Activated CD4-positive, alpha-beta T cell treated with anti-CD3 and anti-CD28 coated beads for 4 hours (primary cell): ENCODE results near the gene CASP4.
"Not testable (repeated sequence)": the region's sequence is repeated elsewhere in the genome, so short reads cannot be mapped to it uniquely, and the experiment has no call there.

Source experiments
- DNase-seq, 2 donors: peaks; one replicate each; pipeline ENCODE4 v3.0.0-alpha.2; 2020

Gene CASP4

DNA sequence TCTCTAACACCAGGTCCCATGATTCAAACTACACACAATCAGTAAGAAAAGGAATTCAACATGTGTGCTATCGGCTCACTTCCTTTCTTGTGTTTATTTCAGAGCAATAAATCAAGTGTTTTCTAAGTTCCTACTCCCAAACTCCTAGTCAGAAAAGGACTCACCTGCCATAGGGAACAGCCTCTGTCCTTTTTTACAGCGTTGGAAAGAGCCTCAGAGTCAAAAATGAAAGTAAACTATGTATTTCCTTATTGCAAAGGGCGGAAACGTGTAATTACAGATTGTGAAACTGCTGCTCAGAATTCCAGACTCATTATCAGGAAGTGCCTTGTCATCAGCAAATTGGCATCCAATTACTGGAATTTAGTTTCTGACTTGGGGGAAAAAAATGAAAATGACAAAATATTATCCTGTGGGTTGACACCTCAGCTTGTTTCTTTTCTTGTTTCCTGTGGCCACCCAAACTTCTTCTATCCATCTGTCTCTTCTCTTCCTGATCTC is at the start of gene CASP4:
CASP4 (minus strand) TSS at position 220 of the 501 bp plus-strand sequence; CDS start at position 171, 49 bp downstream.
- DNase-seq = peak; percentile 9 to 16

DNA sequence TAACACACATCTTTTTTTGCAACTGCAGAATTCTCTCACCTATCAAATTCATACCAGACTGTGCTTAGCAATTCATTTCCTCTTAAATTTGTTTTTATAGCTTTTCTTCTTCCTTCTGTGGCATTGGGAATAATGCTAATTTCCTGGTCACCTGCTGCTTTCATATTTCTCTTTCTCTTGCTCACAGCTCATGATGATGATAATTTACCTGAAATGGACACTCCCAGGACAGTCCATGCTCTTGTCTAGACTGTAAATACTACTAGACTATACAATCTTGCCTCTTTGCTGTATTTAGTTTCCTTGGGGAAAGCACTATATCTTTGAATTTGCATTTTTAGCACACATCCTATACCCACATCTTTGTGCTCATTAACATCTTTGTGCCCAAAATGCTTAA is 39.1 kb upstream of the CASP4 start:
- DNase-seq = no peak

DNA sequence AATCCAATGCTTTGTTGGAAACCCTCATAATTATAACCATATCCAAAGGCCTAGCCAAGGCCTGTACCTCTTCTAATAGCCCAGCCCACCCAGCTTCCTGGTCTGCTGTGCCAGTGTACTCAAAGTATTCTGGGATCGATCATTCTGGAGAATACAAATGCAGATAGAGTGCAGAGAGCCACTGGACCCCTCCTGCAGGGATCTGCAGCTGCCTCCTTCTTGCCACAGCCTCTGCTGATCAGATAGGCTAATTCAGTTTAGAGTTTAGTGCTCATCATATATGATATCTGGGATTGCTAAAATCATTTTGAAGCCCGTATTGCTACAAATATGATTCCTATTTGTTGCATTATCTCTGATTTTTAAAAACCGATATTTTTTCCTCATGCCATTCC is 37.1 kb upstream of the CASP4 start:
- DNase-seq = no peak

DNA sequence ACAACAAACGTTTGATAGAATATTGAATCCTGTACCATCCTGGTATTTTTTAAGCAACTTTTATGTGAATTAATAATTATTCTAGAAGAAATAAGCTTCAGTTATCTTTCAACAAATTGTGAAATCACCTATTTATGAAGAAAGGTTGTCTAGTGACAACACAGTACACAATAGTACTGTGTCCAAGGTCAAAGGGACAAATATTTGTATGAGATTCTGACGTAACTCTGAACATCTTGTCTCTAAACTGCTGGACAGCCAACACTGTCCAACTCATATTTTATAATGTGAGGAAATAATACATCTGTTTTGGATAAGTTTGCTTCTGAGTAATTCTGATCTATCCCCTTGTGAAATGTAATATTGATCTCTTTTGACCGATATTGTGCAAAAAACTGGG is 35.6 kb upstream of the CASP4 start:
- no peak for DNase-seq

DNA sequence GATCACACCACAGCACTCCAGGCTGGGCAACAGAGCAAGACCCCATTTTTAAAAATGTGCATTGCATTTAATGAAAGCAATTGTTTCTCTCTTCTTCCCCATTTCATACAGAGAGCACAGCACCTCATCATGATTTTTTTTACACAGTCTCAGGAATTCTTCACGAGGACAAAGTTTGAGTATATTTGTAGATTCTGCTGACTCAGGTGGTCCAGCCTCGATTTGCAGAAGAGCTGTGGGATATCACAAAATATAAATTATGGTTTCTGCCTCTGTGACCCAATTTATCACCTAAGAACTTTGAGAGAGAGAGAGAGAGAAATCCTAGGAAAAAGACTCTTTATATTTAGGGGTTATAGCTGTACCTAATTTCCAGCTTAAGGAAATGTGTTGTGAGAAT is 34.8 kb upstream of the CASP4 start:
- DNase-seq = no peak

DNA sequence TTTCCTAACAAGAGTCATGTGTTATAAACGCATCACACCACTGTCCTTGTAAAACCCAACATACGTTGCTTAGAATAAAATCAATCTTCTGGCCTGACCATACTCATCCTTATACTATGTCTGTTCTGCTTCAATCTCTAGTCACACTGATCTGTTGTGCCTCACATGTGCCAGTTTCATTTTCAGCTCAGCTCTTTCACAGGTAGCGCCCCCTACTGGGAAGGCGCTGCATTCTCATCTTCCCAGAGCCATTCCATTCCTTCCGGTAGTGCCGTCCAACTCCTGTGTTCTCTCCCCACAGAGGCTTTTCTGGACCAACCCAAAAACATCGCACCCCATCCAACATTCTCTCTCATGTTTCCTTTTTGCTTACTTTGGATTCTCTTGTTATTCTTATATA is 32.4 kb upstream of the CASP4 start:
- DNase-seq = peak; percentile 44 to 52

DNA sequence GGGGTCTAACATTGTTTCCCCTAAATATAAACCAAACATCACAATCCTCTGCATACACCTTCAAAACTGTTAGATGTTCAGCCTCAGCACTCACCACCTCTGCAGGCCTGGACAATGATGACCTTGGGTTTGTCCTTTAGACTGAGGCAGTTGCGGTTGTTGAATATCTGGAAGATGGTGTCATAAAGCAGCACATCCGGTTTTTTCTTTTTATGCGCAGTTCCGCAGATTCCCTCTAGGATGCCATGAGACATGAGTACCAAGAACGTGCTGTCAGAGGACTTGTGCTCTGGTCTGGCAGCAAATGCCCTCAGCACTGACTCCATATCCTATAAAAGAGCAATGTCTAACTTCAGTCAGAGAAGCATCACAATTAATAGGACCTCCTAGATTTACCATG is 31.8 kb upstream of the CASP4 start:
- no peak for DNase-seq

- no peak for DNase-seq
These were observed 31.3 kb upstream of the CASP4 start for GRCh38 chr11:104999721-105000120.

- DNase-seq = no peak
These were observed 28.9 kb upstream of the CASP4 start for GRCh38 chr11:104997288-104997687.

- DNase-seq = no peak
These were observed 26.6 kb upstream of the CASP4 start for GRCh38 chr11:104995001-104995408.

DNA sequence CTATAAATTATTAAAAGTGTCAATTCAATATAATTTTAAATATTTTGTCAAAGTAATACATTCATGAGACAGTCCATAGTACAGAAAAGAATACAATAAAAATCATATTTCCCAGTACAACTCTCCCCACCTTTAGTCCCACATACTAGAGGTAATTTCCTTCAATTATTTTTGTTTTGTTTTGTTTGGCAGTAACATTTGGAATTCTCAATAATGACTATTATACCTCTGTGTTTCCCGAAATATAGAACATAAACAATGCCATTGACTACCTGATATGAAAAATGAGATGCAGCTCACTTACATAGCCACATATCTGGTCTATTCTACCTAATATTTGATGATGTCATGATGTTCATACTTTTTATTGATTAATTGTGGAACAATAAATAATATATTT is 24.4 kb upstream of the CASP4 start:
- no peak for DNase-seq

- DNase-seq = no peak
These were observed 23.6 kb upstream of the CASP4 start for GRCh38 chr11:104991994-104992393.

DNA sequence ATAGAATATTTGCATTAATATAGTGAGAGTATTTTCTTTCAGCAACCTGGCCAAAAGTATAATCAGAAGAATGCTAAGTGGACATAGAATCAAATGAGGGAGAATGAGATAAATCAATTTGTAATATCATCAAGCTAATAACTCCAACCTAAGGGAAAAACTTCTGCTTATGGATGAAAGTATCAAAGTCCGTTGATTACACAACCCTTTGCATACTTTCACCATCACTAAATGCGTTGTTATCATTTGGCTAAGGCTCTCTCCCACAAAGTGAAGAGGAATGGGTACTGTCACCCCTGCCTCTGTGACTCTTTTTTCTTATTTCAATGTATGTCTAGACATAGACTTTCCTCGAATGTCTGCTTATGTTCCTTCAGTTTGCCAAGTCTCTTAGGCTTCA is 16.4 kb upstream of the CASP4 start:
- no peak for DNase-seq

DNA sequence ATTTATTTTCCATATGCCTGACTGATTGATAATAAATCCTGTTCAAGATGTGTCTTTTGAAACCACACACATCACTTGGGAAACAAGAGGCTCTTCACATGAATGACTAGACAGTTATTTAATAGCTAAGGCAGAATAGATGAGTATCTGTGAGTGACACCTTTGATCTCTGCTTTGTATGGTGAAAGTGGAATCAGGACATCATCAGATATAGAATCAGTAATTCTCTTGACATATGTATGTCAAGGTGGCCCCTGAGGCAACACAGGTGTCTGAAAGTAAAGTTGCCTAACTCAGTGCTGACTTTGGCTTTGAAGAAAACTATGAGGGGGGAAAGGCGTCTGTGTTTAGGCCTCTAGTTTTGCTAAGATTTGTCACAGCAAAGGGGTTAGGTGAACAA is 11.5 kb upstream of the CASP4 start:
- DNase-seq = no peak

- DNase-seq = no peak
These were observed 5.2 kb upstream of the CASP4 start for GRCh38 chr11:104973616-104974015.

DNA sequence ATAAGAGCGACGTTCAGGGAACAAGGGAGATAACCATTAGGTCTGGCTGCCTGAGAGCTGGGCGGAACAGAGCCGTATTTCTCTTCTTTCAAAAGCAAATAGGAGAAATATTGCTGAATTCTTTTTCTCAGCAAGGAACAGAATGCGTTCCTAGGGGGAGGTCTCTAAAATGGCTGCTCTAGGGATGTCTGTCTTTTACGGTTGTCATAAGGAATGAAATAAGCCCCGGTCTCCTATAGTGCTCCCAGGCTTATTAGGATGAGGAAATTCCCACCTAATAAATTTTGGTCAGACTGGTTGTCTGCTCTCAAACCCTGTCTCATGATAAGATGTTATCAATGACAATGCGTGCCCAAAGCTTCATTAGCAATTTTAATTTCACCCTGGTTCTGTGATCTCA is 4.5 kb upstream of the CASP4 start:
- not testable (repeated sequence) for DNase-seq

GRCh38 chr11:104970756-104971155 is 2.4 kb upstream of the CASP4 start:
- no peak for DNase-seq

GRCh38 chr11:104968856-104969776 is 742 bp upstream of the CASP4 start:
- DNase-seq = no peak

- DNase-seq = no peak
These were observed 630 bp downstream of the CASP4 start for GRCh38 chr11:104967534-104968354.

DNA sequence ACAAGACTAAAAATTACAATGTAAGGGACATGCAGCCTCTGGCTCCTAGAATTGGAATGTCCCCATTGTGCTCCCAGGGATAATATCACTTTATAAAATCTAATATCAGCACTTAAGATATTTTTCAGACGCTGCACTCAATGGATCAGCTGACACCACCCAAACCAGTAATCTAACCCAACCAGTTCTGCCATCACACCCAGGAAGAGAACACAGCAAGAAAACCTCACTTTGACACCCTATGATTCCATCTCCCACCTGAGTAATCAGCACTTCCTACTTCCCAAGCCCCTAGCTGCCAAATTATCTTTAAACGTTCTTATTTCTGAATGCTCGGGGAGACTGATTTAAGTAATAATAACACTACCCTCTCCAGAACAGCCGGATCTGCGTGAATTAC is 2.6 kb downstream of the CASP4 start:
- DNase-seq = no peak

- DNase-seq = no peak
These were observed 4.1 kb downstream of the CASP4 start for GRCh38 chr11:104964247-104964646.

GRCh38 chr11:104962852-104963251 is 5.5 kb downstream of the CASP4 start:
- DNase-seq = no peak

DNA sequence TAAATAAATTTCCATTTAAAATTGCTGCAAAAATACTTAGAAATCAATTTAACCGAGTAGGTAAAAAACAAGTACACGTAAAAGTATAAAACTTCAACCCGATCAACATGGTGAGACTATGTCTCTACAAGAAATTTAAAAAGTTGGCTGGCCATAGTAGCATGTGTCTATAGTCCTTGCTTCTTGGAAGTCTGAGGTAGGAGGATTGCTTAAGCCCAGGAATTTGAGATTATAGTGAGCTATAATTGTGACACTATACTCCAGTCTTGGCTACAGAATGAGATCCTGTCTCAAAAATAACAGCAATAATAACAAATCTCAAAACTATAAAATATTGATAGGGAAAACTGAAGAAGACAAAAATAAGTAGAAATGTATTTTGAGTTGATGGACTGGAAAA is 11.1 kb downstream of the CASP4 start:
- DNase-seq = no peak

DNA sequence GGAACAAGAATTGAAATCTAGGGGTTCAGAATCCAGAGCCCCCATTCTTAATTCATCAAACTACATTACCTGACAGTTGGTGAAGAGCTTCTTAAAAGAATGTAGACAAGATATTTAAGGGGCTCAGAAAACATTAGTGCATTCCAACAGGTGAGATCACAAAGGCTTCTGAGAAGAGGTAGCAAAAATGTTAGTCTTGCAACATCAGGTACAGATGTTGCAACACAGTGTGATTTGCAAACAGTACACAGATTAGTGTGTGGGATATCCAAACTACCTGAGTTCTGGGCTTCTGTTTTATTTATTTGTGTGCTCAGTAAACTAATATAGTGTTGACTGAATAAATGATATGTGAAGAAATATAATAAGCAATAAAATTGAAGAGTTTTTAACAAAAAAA is 11.8 kb downstream of the CASP4 start:
- DNase-seq = no peak
